Measurements from ENCODE around the gene MAPK14.
A peak's percentile ranks its signal among the peaks of the same experiment; 100 is the strongest.

MAPK14 gene

GRCh38 chr6:36038120-36038876, 10.7 kb downstream of the MAPK14 start:
- no peak for DNase-seq

- DNase-seq = no peak
Measured at GRCh38 chr6:36039112-36039511, 11.5 kb downstream of the MAPK14 start.

- no peak for DNase-seq
Measured at GRCh38 chr6:36040958-36041357, 13.3 kb downstream of the MAPK14 start.

- DNase-seq = no peak
Measured at GRCh38 chr6:36042618-36043260, 15.1 kb downstream of the MAPK14 start.

- DNase-seq = no peak
Measured at GRCh38 chr6:36049582-36049981, 22.0 kb downstream of the MAPK14 start.

GRCh38 chr6:36050305-36050704, 22.7 kb downstream of the MAPK14 start:
- DNase-seq = no peak

- DNase-seq = peak in 1 of 2 donors; percentile 20
Measured at GRCh38 chr6:36050947-36051710, 23.5 kb downstream of the MAPK14 start.

- DNase-seq = no peak
Measured at GRCh38 chr6:36052097-36052496, 24.5 kb downstream of the MAPK14 start.

GRCh38 chr6:36053878-36054277, 26.3 kb downstream of the MAPK14 start:
- no peak for DNase-seq

GRCh38 chr6:36054415-36054814, 26.8 kb downstream of the MAPK14 start:
- DNase-seq = no peak

- no peak for DNase-seq
Measured at GRCh38 chr6:36054956-36055355, 27.3 kb downstream of the MAPK14 start.

GRCh38 chr6:36056178-36056577, 28.6 kb downstream of the MAPK14 start:
- no peak for DNase-seq

GRCh38 chr6:36061236-36061635, 33.6 kb downstream of the MAPK14 start:
- DNase-seq = no peak

GRCh38 chr6:36062247-36062646, 34.6 kb downstream of the MAPK14 start:
- DNase-seq = no peak

- DNase-seq = no peak
Measured at GRCh38 chr6:36063318-36064060, 35.9 kb downstream of the MAPK14 start.

- DNase-seq = no peak
Measured at GRCh38 chr6:36064770-36065396, 37.3 kb downstream of the MAPK14 start.

GRCh38 chr6:36065916-36066315, 38.3 kb downstream of the MAPK14 start:
- no peak for DNase-seq

- no peak for DNase-seq
Measured at GRCh38 chr6:36066817-36067216, 39.2 kb downstream of the MAPK14 start.

- no peak for DNase-seq
Measured at GRCh38 chr6:36067374-36068011, 39.9 kb downstream of the MAPK14 start.

GRCh38 chr6:36068012-36068392, 40.4 kb downstream of the MAPK14 start:
- DNase-seq = peak in 1 of 2 donors; percentile 10

GRCh38 chr6:36068586-36068985, 41.0 kb downstream of the MAPK14 start:
- DNase-seq = no peak

- DNase-seq = no peak
Measured at GRCh38 chr6:36069573-36069972, 42.0 kb downstream of the MAPK14 start.

Data from inflammatory macrophage (primary cell).